Kasumi-1 (cell line): ENCODE data around the gene ESM1.

Experiments
- DNase-seq, 2 experiments: peaks; one replicate each; lab custom pipeline; 2025; lab: John Stamatoyannopoulos, UW

ESM1 gene

DNA sequence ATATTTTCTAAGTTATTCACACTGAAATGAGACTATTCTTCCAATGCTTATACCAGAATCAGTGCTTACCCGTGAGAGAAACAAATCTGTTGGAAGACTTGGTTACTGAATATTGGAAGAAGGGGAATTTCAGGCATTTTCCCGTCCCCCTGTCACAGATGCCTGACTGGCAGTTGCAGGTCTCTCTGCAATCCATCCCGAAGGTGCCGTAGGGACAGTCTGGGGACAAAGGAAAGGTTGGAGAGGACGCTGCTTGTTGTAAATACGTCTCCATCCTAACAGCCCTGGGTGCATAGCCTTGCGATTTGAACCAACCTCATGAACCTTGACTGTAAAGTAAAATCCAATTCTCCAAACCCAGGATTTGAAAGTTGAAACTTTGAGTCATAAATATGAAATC, 3.5 kb downstream of the ESM1 start:
- no peak for DNase-seq

DNA sequence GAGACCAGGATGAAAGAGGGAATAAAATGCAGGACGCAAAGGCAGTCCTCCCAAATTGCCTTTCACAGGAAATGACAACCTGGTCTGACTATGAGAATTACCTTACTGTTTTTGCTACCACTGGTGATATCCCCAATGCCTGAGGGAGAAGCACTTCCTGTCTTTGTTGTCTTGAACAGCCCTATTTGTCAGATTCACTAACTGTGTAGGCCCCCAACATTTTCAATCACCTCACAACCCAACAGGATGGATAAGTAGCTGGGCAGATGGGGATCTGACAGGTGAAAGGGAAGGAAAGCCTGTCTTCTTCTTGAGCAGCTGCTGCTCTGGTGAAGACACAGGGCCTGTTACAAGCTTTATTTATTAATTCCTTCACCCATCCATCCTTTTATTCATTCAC, 9.7 kb downstream of the ESM1 start:
- DNase-seq: no peak

DNA sequence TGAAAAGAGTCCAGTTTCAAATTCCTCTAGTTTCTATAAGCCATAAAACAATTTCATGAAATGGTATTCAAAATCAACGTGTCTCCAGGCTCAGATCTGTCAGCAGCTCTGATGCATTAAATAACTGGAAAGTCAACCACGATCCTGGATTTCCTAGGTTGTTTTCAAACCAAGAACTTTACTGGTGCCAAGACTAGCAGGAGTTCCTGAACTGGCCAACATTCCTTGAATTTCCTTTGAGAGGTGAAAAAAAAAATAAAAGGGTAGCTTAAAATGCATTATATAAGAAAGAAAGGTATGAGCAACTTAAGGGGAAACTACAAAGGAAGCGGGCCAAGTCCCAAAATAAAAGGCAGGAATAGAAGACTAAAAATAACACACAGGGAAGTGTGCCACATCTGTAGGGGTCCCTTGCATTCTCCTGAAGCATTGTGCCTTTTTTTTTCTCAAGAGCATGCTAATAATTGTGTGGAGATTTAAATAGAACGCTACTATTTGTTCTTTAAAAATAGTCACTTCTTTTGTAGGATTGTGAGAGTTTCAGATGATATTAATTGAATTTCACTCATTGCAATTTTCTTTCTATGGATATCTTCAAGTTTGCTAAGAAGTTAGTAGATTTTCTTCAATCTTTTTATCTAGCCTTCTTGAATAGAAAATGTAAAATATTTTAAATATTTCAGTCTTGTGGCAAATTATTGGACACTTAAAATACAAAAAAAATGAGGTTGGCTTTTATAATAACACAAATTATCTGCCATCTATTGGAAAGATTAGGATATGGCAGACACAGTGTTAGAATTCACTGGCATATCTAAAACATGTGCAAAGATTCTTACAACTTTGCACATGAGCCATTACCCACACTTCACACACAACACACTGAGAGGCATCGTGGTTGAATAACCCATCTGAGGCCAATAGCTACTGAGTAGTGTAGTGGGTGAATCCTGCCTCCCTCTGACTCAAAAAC, 15.3 kb downstream of the ESM1 start:
- DNase-seq: peak in 1 of 2 experiments; percentile 3

DNA sequence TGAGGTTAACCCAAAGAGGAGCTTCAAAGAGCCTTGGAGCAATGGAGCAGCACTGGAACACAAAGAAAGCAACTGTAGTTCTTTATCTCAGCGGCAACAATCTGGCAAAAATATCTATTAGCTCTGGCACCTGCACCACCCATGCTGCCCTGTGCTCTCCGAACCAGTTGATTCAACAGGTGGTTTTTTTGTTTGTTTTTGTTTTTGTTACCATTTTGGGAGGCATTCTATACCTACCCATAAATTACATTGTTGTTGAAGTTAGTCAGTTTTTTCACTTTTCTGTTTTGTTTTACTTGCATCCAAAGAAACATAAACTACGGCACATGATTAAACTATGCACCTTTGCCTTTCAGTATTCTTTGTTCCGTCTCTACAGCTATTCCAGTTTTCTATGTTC, 16.2 kb downstream of the ESM1 start:
- DNase-seq: no peak

DNA sequence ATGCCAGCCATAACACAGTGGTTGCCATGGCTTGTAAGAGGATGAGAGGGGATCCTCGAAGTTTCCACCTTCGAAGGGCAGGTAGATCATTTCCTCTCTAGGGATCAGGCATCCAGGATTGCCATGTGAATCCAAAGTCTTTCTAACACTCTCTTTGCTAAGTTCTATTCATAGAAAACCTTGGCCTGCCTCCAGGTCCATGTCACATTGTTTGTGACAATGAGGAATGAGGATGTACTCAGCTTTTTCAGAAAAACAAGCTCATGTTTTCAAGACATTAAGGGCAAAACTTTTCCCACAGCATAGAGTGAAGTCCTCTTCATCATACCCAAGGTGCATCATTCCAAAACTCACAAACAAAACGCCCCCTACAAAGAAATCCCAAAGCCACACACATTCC, 19.6 kb downstream of the ESM1 start:
- DNase-seq: no peak

DNA sequence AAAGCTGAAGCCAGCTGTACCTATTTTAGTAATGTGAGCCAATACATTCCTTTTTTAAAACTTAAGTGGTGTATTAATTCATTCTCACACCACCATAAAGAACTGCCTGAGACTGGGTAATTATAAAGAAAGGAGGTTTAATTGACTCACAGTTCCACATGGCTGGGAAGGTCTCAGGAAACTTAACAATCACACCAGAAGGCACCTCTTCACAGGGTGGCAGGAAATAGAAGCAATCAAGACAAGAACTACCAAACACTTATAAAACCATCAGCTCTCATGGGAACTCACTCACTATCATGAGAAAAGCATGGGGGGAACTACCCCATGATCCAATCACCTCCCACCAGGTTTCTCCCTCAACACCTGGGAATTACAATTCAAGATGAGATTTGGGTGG, 21.0 kb downstream of the ESM1 start:
- DNase-seq: no peak

DNA sequence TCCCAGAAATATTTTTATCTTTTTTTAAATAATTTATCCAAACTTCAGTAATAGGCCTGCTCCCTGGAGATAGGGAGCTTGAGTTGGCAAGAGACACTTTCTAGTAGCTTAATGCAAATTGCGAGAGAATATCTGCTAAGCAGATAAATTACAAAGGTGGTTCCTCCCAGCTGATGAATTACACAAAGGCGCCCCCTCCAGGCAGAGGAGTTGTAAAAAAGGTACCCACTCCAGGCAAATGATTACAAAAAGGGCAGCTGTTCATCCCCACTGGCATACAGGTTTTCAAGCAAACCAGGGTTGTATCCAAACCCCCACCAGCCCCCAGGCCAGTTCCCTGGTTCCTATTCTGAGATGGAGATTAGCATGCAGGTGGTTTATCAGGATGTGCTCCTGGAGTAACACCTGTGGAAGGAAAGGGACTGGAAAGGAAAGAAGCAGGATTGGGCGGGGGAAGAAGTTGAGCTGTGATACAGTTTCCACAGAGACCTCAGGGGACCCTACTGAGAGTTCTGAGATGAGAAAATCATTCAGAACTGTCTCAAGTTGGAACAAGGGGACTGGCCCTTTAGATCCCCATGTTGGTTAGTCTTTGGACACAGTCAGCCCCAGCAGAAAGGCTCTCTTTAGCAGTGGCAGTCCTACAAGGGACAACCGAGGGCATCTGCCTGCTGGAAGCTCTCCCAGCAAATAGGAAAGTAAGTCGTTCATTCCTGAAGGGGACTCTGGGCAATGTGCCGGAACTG, 25.5 kb downstream of the ESM1 start:
- peak; percentile 37 to 53 for DNase-seq

DNA sequence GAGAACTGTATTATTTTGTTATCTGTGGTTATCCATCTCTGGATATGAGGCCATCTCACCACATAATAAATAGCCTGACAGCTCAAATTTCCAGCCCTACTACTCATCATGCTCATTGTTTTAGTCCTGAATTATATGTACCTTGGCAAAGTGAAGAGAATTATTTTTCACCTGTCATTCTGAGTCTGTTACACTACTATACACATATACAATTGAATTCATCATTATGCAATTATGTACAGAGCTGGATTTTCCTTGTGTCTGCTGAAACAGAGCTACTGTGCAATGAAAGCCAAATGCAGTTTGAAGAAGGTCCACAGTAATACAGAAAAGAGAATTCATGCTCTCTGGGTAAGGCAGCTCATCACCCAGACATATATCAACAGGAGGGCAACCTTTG, 28.5 kb downstream of the ESM1 start:
- DNase-seq: no peak

DNA sequence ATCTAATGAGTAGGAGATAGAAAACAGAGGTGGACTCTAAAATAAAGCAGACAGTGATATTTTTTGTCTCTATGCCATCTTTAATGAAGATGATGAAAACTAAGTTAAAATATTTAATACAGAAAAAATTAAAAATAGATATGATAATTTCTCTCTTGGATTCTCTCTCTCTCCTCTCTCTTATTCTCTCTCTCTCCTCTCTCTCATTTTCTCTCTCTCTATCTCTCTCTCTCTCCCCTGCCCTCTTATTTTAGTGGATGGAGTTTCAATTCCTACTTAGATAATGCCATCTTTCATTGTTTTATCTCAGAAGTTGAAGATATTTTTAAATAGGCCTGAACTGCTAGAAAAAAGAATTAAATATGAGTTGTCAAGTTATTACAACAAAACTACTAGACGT, 38.2 kb downstream of the ESM1 start:
- DNase-seq: no peak

DNA sequence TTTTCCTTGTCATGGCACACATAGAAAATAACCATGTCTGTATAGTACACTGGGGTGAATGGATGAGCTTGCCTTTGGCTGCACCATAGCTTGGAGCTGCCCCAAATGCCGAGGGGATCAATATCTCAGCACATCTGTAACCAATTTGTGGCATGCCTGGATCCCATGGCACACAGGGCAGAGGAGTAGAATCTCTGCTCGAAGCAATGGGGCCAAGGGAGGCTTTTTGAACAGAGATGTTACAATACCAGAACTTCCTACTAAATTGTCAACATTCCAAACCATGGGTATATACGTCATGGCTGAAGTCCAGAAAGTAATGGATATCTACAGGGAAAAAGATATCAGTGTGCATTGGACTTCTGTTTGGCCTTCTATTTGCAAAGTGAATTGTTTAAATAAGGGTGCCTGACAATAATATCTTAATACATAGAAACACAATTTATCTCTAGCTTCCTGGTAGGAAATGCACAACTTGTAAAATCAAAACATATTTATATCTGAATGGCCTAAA, 39.0 kb downstream of the ESM1 start:
- no peak for DNase-seq

DNA sequence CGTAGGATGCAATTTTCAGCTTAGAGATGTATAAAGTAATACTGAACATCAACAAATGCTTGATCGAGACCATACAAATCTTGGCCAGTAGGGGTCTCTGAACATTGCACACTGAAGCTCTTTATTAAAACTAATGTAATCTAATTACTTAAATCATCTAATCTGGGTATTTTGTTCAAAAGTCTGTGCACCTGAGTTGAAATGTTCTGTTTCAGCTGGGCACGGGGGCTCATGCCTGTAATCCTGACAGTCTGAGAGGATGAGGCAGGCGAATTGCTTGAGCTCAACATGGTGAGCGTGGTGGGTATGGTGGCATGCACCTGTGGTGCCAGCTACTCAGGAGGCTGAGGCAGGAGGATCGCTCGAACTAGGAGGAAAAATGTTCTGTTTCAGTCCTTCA, 41.0 kb downstream of the ESM1 start:
- DNase-seq: peak; percentile 41 to 46

DNA sequence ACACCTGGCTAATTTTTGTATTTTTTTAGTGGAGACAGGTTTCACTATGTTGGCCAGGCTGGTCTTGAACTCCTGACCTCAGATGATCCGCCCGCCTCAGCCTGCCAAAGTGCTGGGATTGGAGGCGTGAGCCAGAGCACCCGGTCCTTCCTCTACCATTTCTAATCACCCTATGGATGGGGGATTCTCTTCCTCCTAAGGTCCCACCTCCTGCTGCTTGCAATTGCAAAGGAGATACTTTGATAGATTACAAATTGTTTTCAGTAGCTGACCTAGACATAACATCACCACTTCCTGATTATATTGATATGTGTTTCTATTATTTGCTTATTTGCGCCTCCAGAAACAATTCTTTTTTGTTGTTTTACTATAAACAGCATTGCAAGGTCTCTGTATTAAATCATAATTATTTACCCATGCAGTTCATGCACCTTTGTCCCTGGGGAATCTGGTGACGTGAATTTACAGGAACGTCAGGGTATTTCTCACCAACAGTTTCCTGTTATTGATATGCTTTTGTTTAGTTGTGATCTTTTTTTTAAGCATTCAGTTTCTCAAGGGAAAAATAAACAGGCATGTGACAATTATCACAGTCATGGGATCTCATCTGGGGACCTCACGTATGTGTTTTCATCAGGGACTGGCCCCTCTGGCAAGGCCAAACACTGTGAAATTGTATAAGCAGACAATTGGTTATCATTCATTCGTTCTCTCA, 43.2 kb downstream of the ESM1 start:
- DNase-seq: no peak

DNA sequence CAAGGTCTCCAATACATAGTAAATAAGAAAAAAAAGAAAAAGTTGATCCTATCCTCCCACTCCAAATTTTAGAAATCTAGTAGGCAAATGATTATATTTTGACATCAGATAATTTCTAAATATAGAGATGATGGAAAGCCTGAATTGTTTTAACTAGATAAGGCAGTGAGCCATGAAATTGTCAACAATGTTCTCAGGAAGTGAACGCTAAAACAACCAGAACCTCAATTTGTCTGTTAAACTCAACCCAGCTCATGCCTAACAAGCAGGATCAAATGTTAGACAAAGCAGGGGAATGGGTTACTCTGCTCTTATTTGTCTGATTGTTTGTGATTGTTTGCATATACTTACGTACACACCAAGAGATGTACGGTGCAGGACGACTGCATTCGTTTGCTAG, 49.2 kb downstream of the ESM1 start:
- no peak for DNase-seq

DNA sequence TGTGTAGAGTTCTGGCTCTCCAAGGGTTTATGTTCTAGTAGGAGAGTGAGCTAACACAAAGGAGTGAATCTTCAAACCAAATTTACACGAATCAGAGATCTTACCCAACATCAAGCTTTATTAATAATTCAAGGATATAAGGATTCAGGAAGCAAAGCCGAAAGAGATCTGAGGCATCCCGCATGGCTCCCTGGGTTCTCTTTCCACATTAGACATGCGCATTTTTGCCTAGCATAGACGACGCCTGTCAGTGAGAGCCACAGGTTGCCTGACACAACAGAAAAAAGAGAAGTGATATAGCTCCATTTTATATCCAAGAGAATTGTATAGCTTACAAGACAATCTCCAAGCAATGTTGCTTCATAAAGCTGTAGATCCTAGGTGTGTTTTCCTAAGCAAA, 52.6 kb downstream of the ESM1 start:
- DNase-seq: no peak

DNA sequence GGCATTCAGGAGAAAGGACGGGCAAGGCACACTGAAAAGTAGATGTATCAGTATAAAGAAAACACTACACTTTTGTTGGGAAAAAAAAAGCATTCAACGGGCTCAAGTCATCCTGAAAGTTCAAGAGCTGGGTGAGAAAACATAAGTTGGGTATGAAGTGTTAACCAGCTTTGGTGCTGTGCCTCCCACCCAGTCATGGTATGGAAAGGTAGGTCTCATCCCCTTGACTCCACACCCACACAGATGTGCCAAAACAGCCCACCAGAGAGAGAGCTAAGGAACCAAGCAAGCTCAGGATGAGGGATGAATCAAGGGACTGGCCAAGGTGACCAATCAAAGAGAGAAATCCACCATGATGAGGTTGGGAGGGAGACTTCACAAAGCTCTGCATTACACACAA, 54.7 kb downstream of the ESM1 start:
- no peak for DNase-seq
